Measurements from ENCODE around the gene SLC38A10.
A peak's percentile ranks its signal among the peaks of the same experiment; 100 is the strongest.

Gene SLC38A10

DNA sequence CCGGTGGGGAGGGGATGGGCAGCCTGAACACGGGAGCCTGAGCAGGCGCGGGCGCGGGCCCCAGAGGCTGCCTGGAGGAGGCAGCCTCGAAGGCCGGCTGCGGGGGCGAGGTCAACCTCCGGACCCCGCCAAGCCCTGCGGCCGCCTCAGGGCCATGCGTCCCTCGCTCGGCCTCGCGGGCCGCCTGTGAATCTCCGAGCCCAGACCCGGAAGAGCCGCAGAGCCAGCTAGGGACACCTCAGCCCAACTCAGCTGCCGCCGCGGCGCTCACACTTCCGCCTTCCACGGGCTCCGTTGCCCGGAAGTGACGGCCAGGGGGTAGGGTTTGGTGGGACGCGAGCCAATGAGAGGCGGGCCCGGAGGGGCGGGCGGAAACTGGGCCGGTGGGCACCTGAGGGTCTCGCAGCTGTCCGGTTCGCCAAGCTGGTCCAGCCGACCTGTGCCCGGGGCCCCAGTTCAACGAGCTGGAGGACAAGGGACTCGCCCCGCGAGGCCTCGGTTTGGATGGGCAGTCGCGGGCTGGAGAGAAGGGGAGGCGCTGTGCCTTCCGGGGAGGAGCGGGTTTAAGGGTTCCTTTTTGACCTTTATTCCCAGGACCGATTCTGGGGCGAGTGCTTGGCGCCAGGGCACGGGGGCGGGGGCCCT, at the start of gene SLC38A10:
TSS of gene SLC38A10 (minus strand) at position 277 of the 645 bp plus-strand sequence. CDS start 386 bp downstream, outside the sequence.
- DNase-seq, result peak; percentile 88

DNA sequence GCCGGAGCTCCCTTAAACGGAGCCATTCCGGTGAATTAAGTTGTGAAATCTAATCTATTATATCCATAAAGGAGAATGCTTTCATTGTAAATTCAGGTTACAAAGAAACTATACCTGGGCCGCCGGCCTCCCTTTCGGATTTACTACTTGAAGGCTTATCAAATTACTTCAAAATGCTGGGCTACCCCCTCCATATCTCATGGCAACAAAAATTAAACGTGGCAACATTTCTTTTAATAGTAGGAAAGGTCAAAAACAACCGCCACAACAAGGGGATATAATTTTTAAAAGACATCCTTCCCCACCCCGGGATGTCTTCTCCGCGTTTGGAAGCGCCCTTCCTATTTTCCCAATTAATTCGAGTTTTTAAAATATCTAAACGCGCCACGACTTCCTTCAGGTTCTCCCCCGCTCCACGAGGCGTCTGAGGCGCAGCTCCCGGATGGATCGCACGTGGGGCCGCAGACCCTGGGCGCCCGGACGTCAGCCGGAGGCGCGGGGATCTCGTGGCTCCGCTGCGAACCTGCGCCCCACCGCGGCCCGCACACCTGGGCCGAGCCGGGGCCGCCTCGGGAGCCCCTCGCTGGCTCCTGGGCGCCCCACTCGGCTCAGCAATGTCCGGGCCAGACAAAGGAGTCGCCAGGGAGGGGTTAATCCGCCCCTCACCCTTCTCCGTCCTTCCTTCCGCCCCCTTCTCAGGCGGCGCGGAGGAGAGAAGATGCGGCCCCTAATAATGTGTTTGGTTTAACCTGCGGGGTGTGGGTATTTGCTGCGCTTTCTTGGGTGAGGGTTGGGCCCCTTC, 47.4 kb upstream of the SLC38A10 start:
- no peak for DNase-seq

DNA sequence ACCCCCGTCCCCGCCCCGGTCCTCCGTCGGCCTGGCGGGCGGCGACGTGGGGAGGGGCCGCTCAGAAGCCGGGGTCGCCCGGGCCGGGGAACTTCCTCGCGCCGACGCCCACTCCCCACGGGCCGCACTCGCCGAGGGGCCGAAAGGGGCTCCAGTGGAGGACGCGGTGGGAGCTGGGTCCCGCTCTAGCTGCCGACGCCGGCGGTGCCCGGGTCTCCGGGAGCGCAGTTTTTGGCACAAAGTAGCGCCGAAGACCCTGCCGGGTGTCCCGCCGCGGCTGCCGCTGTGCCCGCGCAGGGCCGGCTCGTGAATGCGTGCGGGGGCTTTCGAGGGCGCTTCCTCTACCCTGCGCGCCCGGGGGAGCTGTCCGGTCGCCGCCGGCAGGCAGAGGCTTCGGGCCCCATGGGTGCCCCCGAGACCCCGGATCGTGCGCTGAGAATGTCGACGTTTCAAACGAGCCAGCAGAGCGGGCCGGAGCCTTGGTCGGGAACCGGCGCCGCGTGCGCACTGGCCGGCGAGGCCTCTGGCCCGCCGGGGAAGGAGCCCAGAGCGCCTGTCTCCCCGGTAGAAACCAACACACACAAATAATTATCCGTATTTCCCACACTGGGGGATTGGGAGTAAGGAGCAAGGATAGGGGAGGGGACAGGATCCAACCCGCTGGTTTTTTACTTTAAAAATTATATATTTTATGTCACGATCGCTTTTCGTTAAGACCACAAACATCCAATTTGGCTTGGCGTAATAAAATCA, 46.6 kb upstream of the SLC38A10 start:
- no peak for DNase-seq

DNA sequence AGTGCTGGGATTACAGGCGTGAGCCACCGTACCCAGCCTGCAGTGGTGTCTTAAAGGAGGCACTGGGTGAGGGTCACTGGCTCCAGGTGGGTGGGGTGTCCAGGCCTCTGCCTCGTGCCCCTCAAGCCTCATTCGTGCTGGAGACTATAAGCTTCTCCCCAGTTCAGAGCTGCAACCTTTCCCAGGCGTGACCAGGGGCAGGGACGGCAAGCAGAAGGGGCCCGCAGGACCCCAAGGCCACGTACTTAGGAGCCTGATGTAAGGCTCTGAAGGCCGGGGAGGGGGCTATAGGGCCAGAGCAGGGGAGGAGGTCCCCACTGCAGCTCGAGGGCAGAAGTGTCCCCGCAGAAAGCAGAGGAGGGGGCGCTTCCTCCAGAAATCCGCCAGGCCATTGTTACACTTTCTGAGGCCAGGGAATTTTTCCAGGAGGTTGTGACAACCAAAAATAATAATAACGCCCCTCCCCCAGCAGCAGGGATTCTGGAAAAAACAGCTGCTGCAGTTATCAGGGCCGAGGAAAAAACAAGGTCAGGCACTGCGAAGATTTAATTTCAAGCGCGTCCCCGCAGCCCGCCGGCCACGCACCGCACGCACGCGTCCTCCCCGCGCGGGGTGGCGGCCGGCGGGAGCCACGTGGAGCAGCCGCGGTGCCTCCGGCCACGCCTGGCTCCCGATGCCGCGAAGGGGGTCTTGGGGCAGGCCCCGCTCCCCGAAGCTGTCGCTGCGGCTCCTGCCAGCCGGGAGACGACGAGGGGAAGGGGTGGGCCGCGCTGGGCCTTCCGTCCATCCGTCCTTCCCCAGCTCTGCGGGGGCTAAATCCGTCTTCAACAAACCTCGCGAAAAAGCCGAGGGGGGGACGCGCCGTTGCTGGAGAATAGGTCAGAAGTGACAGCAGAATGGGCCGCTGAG, 45.8 kb upstream of the SLC38A10 start:
- no peak for DNase-seq

DNA sequence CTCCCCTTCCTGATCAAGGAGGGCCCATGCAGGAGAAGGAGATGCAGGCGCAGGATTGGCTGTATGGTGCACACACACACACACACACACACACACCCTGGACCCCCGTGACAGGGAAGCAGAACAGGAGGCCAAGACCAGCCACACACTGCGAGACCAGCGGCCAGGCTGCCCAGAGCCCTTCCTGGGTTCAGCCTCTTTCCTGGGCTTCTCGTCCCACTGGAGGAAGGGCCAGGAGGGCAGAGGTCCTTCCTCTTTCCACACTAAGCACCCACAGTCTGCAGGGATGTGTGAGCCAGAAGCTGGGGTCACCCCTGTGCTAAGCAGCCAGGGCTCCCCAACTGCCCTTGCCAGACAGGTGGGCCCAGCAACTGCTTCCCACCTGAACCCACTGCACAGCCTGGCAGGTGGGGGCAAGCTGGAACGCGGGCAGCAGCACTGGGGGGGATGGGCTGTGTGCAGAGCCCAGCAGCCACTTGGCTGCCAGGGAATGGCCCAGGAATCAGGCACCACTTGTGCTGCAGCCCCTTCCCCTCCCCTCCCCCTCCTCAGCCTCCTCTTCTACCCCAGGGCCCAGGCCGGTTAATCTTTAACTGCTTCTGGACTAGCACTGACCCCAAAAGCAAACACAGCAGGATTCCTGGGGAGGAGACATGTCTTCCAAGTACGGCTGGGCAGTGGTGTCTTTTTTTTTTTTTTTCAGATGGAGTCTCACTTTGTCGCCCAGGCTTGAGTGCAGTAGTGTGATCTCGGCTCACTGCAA, 44.6 kb upstream of the SLC38A10 start:
- no peak for DNase-seq

DNA sequence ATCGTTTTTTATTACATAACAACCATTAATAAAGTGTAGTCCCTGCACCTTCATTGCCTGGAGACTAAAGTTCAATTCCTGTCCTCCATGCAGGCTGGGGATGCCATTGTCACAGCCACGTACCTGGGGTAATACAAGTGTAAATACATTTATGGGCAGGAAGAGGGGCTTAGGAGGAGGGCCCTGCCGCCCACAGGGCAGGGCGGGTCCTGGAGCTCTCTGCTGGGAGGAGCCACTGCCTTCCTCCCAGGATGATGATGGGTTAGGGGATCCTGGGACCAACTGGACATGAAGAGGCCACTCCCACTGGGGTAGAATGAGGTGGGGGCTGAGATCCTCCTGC, 44.1 kb upstream of the SLC38A10 start:
- no peak for DNase-seq

DNA sequence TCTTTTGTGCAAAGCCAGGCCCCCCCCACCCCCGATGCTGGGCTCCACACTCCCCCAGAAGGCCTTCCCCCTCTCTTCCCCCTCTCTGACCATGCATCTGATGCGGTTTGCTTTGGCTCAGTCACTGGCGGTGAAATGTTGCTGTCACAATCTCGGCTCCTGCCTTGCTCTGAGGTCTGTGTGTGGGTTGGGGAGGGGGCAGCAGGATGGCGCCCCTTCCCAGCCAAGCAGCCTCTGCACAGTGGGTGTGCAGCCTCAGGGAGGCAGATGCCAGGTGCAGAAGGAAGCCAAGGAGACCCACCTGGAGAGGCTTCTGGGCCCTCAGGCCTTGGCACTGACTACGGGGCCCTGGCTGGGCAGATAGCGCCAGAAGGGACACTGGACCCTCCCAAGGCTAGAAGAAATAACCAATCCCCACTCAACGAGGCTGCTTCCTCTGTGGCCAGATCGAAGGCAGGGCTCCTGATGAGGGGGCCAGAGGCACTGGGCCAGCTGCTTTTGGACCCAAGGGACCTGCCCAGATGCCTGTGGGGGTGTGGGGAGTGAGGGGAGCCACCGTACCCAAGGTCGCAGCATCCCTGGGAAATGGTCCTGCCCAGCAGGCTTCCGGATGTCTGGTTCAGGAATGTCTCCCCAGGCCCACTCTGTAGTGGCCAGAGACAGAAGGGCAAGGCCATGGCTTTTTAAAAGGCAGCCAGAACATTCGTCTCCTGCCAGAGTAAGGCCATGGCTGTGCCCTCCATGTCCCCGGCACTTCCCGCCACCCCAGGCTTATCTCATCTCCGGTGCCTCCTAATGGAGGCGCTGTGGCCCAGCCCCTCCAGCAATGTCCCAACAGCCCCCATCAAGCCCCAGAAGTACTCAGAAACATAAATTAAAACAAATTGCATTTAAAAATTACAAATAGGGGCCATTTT, 43.4 kb upstream of the SLC38A10 start:
- DNase-seq, result no peak

DNA sequence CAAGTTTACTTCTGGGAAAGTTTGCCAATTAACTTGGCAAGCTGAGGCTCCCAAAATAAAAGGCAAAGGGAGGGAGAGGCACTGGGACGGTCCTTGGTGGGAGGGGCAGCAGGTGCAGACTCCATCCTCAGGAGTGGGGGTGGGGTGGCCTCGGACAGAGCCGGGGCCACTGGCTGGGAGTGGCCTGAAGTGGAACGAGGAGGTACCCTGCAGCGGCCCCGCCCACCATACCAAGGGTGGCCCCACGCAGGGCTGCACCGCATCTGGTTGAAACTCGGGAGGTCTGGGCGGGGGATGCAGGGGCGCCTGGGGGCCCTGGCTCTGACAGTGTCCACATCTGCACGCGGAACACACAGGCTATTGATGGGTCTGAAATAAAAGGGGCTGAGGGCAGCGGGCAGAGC, 42.4 kb upstream of the SLC38A10 start:
- no peak for DNase-seq

DNA sequence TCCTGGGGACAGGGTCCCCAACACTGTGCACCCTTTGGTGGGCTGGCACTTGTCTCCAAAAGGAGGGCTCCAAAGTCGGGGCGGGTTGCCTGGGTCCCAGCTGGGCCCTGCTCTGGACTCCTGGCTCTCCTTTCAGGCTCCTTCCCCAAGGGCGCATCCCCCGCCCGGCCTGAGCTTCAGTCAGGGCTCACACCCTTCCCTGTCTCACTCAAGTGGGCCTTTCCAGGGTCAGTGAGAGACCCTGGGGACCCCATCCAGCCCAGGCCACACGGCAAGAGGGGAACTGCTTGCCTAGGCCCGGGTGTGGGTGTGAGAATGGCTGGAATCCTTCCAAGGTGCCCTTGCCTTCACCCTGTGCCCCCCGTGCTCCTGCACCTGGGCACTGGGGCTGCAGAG, 41.8 kb upstream of the SLC38A10 start:
- no peak for DNase-seq

DNA sequence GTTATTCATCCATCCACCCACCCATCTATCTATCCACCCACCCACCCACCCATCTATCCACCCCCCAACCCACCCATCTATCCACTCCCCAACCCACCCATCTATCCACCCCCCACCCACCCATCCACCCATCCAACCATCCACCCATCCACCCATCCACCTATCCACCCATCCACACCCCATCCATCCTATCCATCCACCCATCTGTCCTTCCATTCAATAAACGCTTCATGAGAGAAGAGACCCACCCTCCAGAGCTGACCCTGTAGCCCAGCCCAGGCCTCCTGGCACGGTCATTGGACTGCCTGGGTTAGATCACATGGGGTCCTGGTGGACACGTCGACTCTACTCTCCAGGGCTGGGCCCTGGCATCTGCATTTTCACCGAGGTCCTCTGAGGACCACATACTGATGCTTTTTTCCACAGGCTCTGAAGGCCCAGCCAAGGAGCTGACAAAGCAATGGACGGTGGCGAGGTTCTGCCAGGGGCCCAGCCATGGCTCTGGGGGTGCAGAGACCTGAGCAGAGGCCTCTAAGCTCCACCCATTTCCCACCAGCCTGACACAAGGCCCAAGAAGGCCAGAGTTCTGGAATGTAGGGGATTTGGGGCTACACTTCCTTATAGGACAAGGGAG, 41.3 kb upstream of the SLC38A10 start:
- no peak for DNase-seq

DNA sequence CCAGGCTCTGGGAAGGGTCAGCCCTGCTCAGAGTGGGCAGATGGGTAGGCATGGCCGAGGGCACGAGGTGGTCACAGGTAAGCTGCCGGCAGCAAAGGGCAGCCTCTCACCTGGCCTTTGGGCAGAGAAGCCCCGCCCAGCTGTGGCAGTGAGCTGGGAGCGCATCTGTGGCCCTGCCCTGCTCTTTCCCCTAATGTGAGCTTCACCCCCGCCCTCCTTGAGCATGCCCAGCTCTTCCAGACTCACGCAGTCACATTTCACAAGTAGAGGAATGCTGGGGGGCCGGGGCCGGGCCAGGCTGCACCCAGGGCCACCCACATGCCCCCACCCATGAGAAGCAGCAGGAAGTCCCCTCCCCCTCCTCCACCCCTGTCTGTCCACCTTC, 40.7 kb upstream of the SLC38A10 start:
- no peak for DNase-seq

DNA sequence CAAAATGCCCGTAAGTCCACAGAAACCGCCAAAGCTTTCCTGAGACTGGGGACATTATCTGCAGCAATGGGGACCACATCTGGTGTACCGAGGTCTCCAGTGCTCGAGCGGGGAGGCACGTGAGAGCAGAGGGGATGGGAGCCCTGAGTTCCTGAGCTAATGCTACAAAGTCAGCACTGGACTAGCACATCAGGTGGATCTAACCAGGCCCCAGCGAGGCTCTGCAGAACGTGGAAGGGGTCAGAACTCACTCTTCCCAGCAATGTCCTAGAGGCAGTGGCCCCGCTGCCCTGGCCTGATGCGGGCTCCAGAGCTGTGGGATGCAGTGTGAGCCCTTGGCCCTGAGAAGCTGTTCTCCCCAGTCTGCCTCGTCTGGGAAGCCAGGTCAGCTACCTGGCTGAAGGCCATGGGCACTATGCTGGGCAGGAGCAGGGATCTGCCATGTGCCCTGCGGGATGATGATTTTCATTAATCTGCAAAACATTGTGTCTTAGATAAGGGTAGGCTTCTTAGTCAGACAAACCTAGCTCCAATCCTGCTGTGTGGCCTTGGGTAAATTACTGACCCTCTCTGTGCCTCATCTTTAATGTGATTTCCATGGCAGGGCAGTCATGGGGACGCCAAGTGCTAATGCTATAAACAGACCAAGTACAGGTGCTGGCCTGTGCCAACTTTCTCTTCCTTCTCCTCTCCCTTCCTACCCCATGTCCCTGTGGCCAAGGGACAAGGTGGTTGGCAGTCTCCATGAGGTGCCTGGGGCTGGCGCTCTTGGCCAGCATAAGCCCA, 40.1 kb upstream of the SLC38A10 start:
- DNase-seq, result no peak

DNA sequence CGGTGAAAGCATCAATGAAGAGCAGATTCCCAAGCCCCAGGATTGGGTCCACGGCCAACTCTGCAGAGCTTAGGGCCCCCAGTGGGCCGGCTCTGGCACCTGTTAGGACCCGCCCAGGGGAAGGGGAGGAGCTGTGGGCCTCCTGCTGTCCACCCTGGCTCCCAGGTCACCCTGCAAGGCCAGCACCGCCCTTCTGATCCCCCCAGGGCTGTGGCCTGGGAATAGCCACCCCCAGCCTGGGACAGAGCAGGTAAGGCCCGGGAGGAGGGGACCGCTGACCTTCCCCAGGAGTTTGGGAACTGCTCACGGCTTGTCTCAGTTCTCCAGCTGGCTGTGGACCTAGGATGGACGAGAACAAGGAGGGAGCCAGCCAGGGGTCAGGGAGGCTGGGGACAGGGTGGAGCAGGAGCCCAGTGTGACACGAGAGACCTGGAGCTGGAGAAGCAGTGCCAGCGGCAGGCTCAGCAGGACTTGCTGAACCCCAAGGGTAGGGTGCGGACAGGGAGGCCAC, 39.3 kb upstream of the SLC38A10 start:
- no peak for DNase-seq

DNA sequence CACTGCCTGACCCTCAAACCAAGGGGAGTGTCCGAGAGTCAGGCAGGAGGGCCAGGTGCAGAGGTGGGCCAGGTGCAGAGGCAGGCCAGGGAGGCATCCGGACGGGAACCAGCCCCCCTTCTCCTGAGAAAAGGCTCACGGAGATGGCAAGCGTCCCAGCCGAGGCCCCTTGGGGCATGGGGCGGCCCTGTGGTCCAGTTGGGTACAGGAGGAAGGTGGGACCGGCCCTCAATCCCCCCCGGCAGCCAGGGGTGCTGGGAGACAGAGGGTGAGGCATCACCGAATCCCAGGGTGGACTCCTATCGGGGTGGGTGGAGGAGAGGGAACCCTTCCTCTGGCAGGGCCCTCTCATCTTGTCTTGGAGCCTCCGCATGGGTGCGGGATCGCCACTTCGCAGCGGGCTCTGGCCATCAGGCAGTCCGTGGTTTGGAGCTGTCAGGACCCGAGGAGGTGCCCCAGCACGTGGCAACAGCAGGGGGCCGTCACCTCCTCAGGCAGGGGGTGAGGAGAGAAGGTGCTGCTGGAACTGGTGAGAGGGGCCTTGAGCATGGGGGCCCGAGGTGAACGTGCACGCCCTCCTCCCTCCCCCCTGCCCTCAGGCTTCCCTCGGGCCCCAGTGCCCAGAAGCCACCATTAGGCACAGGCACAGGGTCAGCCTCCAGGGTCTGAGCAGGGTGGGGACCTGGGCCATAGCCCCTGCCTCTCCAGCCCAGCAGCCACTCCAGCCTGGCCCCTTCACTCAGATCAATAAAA, 38.7 kb upstream of the SLC38A10 start:
- DNase-seq, result no peak

DNA sequence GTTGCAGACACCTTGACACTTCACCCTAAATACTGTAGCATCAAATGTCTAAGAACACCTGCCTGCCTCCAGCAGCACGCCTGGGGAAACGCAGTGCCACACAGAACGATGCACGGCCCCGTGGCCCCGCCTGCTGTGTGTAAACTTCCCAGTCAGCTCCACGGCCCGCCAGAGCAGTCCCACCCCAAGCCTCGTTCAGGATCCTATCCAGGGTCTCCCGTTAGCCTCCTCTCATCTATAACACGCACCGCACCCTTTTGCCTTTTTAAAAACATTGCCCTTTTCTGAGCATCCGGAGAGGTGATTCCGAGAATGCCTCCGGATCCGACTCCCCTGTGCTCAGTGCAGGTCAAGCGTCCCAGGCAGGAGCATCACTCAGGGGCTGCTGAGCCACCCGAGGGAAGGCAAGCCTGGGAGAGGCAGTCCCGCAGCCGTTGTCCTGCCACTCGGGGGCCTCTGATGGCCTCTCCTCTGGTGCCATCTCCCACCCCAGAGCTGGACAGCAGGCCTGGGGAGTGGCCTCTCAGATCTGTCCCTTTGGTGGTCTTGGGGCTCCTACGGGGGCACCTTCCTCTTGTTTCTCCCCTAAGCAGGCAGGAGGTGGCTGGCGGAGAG, 37.9 kb upstream of the SLC38A10 start:
- DNase-seq, result no peak

DNA sequence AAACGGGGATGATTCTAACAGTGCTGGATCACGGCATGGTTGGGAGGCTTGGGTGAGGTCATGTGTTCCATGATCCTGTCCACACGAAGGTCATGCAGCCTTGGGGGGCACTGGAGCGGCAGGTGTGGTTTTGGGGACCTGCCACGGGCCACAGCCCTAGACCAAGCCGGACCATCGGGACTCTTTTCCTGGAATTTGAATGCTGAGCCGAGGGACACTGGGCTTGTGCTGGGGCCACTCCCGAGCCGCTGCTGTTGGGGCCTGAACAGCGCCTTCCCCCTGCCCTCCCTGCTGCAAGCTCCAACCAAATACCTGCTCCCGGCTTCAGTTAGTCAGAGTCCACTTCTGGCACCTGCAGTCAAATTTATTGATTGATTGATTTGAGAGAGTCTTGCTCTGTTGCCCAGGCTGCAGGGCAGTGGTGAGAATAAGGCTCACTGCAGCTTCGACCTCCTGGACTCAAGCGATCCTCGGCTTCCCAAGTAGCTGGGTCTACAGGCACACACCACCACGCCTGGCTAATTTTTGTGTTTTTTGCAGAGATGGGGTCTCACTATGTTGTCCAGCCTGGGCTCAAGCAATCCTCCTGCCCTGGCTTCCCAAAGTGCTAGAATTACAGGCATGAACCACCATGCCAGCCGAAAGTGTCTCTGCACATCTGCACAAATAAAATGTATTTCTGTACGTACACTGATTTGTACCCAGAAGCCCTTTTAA, 37.2 kb upstream of the SLC38A10 start:
- no peak for DNase-seq

DNA sequence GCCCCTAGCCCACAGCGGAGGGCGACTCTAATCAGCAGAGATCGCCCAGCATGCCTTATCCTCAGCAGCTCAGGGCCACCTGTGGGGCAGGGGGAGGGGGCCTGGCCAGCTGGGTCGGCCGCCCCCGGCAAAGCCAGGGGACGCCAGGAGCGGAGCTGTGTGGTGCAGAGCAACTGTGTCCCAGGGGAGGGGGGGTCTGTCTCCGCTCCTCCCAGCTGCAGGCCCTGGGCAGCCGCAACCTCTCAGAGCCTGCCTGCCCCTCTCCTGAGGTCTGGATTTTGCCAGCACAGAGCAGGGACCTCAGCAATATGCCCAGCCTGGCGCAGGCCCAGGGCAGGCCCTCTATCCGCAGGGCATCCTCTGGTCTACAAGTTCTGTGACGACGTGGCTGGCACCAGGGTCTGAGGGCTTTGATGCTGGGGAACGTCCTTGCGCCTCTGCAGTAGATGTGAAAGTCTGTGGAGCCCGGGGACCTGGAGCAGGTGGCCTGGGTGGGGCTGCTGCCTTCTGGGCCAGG, 36.5 kb upstream of the SLC38A10 start:
- DNase-seq, result no peak
